SU-DHL-6 (cell line): ENCODE data around the gene PRKAR1B.

ENCODE experiments used
- CTCF ChIP-seq: fragments of 200-600 bp; sonication (generic); IDR thresholded peaks from one replicate; pipeline ENCODE4 v1.5.1; 2017; ENCODE audit warnings: antibody characterized with exemption, mild to moderate bottlenecking, low read length, moderate library complexity; ENCODE audit not compliant: insufficient read depth, poor library complexity, severe bottlenecking
- EZH2phosphoT487 ChIP-seq: fragments of 200-600 bp; sonication (generic), shearing (Covaris generic); conservative IDR thresholded peaks from 2 replicates; pipeline ENCODE4 v1.6.1; 2018; ENCODE audit warnings: mild to moderate bottlenecking, antibody characterized with exemption, low read length, moderate library complexity, mixed read lengths

GRCh38 chr7:683526-684205 is 43.4 kb downstream of the PRKAR1B start:
- no peak for TF ChIP-seq CTCF
- no peak for TF ChIP-seq EZH2phosphoT487
